K562 (cell line): ENCODE measurements around the gene TRPV6. TPM values are rescaled to one million over a fixed set of nuclear protein-coding genes. Genes with fewer than 3 reads are reported as not detected.
A peak's percentile ranks its signal among the peaks of the same experiment; 100 is the strongest.

Experiments
- CHD1 ChIP-seq: fragments of 200-600 bp; sonication (generic); IDR thresholded peaks from one replicate; pipeline ENCODE4 v1.6.1; 2012; ENCODE audit warnings: mild to moderate bottlenecking, moderate library complexity, low read length, inconsistent platforms
- CREB1 ChIP-seq, 2 experiments: sonication (generic) in 1 of 2; formaldehyde crosslinking in 1 of 2; IDR thresholded peaks; 2 replicates each; pipeline versions ENCODE4 v1.6.1 to v1.8.0; 2012 to 2022; ENCODE audit warnings: inconsistent platforms in 1 of 2, mild to moderate bottlenecking in 1 of 2, missing genetic modification reagents in 1 of 2, moderate library complexity in 1 of 2
- NFE2 ChIP-seq: IDR thresholded peaks from 2 replicates; pipeline ENCODE4 v1.6.1; 2014; ENCODE audit warnings: antibody characterized with exemption, low read depth
- POLR2AphosphoS5 ChIP-seq: IDR thresholded peaks from 2 replicates; pipeline ENCODE4 v1.6.1; 2011; ENCODE audit warnings: mild to moderate bottlenecking, low read depth, low read length, moderate library complexity; ENCODE audit not compliant: control insufficient read depth, insufficient read depth
- TAF9B ChIP-seq: fragments of 450-650 bp; IDR thresholded peaks from 2 replicates; pipeline ENCODE4 v1.6.1; 2018; ENCODE audit warnings: mild to moderate bottlenecking; ENCODE audit not compliant: partially characterized antibody
- polyA plus RNA-seq, 8 experiments: library from polyadenylated mRNA; depleted of rRNA in 4 of 8; stranded (reverse) in 5 of 8; unstranded in 3 of 8; fragments of >200 nt; fragmentation: Nextera tagmentation in 2 of 8; fragmentation: Illumina TruSeq in 1 of 8; extraction: Ambion mirVana in 2 of 8; extraction: Trizol in 1 of 8; gene quantifications; 2 replicates each; pipeline versions ENCODE4 v1.2.1 to v1.2.3, GENCODE V29; 2011 to 2014; ENCODE audit warnings: inconsistent platforms in 1 of 8, missing spikeins in 1 of 8
- total RNA-seq, 7 experiments: library from RNA; depleted of rRNA in 6 of 7; stranded (reverse); fragments of >200 nt in 6 of 7; fragmentation: Illumina TruSeq in 2 of 7; extraction: Trizol in 2 of 7; gene quantifications; 2 replicates each; pipeline versions ENCODE4 v1.2.1 to v1.2.3, GENCODE V29; 2011 to 2021; ENCODE audit warnings: low replicate concordance in 1 of 7
- TF ChIP-seq, protein P1 (sequence below), 2 experiments: fragments of 450-650 bp; formaldehyde crosslinking in 1 of 2; IDR thresholded peaks; 2 replicates each; pipeline versions ENCODE4 v1.4.0 to v1.6.1; 2014 to 2020; ENCODE audit warnings: mild to moderate bottlenecking in 2 of 2, borderline replicate concordance in 1 of 2, low read depth in 1 of 2
- TF ChIP-seq, protein P2 (sequence below), 2 experiments: fragments of 250-450 bp in 1 of 2; fragments of 450-650 bp in 1 of 2; sonication (Bioruptor Pico) in 1 of 2; IDR thresholded peaks; 2 replicates each; pipeline versions ENCODE4 v1.6.1 to v1.8.0; 2016 to 2021; ENCODE audit warnings: mild to moderate bottlenecking in 2 of 2, moderate library complexity in 2 of 2, missing compliant biosample characterization in 1 of 2, missing genetic modification characterization in 1 of 2
- TF ChIP-seq, protein P3 (sequence below): fragments of 450-650 bp; IDR thresholded peaks from 2 replicates; pipeline ENCODE4 v1.6.1; 2014; ENCODE audit warnings: low read depth, mild to moderate bottlenecking, moderate library complexity, borderline replicate concordance
- TF ChIP-seq, protein P4 (sequence below), 2 experiments: fragments of 200-800 bp in 1 of 2; sonication (Bioruptor generic) in 1 of 2; sonication (generic) in 1 of 2; formaldehyde crosslinking in 1 of 2; IDR thresholded peaks in 1 of 2; conservative IDR thresholded peaks in 1 of 2; 2 replicates each; pipeline versions ENCODE4 v1.5.0 to v1.6.1; 2016 to 2020; ENCODE audit warnings: missing compliant biosample characterization in 1 of 2, missing genetic modification characterization in 1 of 2, missing genetic modification reagents in 1 of 2
- TF ChIP-seq, protein P5 (sequence below): IDR thresholded peaks from 3 replicates; pipeline ENCODE4 v1.6.1; 2011; ENCODE audit warnings: borderline replicate concordance, mild to moderate bottlenecking; ENCODE audit not compliant: insufficient read length, insufficient read depth

Gene TRPV6
- total and polyA plus RNA-seq, 9 of the 15 experiments (the other 6 are each of a cell fraction or from before 2014, with no cell fraction given) = 0.04 to 0.36 (median 0.11) TPM

DNA sequence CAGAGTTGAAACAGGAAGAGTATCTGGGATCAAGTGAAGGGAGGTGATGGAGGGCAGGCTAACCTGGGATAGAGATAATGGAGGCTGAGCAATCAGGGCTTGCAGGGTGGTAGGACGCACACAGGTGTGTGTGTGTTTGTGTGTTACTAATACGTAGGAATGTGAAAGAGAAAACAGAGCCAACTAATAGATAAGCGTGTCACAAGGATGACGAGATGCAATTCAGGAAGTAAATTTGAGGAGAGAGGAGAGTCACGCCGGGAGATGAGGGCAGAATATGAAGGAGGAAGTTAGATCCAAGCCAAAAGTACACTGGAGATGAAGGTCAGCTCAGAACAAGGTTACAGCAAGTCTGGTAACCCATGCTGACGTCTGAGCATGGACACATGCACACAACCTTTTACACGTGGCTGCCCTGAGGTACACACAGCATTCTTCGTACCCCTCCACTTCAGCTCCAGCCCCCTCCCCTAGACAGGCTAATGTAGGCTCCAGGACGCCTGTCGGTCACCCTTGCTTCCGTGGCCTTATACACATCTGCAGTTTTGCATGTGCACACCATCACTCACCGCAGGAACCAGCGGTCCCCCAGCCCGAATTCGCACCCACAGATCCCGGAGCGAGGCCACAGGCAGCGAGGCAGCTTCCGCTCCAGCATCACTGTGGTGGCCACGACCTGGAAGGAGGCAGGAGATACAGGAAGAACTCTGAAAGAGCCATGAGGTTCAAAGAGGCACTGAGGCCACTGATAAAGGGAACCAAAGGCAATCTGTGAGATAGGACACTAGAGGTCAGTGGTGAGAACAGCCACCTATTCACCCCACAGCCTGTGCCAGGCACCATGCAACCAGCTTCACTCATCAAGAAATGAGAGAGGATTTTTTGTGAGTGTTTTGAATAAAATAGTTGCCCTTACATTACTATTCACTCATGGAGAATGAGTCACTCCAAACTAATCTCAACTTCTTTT is 23.7 kb upstream of the TRPV6 start (continued):
- TF ChIP-seq, protein P1, sequence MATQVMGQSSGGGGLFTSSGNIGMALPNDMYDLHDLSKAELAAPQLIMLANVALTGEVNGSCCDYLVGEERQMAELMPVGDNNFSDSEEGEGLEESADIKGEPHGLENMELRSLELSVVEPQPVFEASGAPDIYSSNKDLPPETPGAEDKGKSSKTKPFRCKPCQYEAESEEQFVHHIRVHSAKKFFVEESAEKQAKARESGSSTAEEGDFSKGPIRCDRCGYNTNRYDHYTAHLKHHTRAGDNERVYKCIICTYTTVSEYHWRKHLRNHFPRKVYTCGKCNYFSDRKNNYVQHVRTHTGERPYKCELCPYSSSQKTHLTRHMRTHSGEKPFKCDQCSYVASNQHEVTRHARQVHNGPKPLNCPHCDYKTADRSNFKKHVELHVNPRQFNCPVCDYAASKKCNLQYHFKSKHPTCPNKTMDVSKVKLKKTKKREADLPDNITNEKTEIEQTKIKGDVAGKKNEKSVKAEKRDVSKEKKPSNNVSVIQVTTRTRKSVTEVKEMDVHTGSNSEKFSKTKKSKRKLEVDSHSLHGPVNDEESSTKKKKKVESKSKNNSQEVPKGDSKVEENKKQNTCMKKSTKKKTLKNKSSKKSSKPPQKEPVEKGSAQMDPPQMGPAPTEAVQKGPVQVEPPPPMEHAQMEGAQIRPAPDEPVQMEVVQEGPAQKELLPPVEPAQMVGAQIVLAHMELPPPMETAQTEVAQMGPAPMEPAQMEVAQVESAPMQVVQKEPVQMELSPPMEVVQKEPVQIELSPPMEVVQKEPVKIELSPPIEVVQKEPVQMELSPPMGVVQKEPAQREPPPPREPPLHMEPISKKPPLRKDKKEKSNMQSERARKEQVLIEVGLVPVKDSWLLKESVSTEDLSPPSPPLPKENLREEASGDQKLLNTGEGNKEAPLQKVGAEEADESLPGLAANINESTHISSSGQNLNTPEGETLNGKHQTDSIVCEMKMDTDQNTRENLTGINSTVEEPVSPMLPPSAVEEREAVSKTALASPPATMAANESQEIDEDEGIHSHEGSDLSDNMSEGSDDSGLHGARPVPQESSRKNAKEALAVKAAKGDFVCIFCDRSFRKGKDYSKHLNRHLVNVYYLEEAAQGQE (IDR thresholded peaks at IDR 0.05; ENCODE audit: borderline replicate concordance) = peak; percentile 16; the same call in 1 of the 2 replicates
- TF ChIP-seq, protein P1 (CRISPR knock-in tag; IDR thresholded peaks at IDR 0.05; ENCODE audit: low read depth) = no peak
- no peak for TF ChIP-seq POLR2AphosphoS5
- TF ChIP-seq, protein P2, sequence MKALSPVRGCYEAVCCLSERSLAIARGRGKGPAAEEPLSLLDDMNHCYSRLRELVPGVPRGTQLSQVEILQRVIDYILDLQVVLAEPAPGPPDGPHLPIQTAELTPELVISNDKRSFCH (CRISPR knock-in tag; IDR thresholded peaks at IDR 0.05) = no peak
- TF ChIP-seq, protein P2 (tag; IDR thresholded peaks at IDR 0.05) = peak; percentile 54; the same call in 1 of the 2 replicates
- TF ChIP-seq, protein P3, sequence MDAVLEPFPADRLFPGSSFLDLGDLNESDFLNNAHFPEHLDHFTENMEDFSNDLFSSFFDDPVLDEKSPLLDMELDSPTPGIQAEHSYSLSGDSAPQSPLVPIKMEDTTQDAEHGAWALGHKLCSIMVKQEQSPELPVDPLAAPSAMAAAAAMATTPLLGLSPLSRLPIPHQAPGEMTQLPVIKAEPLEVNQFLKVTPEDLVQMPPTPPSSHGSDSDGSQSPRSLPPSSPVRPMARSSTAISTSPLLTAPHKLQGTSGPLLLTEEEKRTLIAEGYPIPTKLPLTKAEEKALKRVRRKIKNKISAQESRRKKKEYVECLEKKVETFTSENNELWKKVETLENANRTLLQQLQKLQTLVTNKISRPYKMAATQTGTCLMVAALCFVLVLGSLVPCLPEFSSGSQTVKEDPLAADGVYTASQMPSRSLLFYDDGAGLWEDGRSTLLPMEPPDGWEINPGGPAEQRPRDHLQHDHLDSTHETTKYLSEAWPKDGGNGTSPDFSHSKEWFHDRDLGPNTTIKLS = no peak
- TF ChIP-seq TAF9B = no peak
- TF ChIP-seq NFE2 = no peak
- no peak for TF ChIP-seq CHD1
- TF ChIP-seq, protein P4, sequence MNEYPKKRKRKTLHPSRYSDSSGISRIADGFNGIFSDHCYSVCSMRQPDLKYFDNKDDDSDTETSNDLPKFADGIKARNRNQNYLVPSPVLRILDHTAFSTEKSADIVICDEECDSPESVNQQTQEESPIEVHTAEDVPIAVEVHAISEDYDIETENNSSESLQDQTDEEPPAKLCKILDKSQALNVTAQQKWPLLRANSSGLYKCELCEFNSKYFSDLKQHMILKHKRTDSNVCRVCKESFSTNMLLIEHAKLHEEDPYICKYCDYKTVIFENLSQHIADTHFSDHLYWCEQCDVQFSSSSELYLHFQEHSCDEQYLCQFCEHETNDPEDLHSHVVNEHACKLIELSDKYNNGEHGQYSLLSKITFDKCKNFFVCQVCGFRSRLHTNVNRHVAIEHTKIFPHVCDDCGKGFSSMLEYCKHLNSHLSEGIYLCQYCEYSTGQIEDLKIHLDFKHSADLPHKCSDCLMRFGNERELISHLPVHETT (CRISPR knock-in tag; conservative IDR thresholded peaks at IDR 0.05 in 1 of 2, IDR thresholded peaks at IDR 0.05 in 1 of 2) = no peak
- TF ChIP-seq CREB1 (IDR thresholded peaks at IDR 0.05) = no peak
- 0 out of 2 replicates have a peak, but pooled peaks have one; percentile 10 for TF ChIP-seq CREB1 (CRISPR knock-in tag; IDR thresholded peaks at IDR 0.05)
- TF ChIP-seq, protein P5, sequence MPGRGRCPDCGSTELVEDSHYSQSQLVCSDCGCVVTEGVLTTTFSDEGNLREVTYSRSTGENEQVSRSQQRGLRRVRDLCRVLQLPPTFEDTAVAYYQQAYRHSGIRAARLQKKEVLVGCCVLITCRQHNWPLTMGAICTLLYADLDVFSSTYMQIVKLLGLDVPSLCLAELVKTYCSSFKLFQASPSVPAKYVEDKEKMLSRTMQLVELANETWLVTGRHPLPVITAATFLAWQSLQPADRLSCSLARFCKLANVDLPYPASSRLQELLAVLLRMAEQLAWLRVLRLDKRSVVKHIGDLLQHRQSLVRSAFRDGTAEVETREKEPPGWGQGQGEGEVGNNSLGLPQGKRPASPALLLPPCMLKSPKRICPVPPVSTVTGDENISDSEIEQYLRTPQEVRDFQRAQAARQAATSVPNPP = no peak
